ENCODE measurements around the gene NOTCH3. TPM values are rescaled to one million over a fixed set of nuclear protein-coding genes. Genes with fewer than 3 reads are reported as not detected.

Gene NOTCH3
- total RNA-seq, 1 experiment from 2014 or later = 153 TPM

GRCh38 chr19:15237759-15238638 is 37.2 kb upstream of the NOTCH3 start:
- peaks cover 39% of the 10 kb centered on the region for H3K36me3 Mint-ChIP-seq
- DNase-seq (ENCODE audit: low spot score) (no peak), ATAC-seq (no peak)
- peaks cover 6% of the 10 kb centered on the region; the same call in 1 of the 2 replicates for H3K4me1 Mint-ChIP-seq
- H3K27me3 Mint-ChIP-seq (ENCODE audit: low read depth) = no peaks in the 10 kb centered on the region
- POLR2A ChIA-PET = no interaction called here
- H3K9me3 Mint-ChIP-seq = no peaks in the 10 kb centered on the region
- CTCF ChIA-PET = interaction anchor here (1.0 to 6.9 kb wide), 6 partner anchors 14 to 138 kb away, joined by 3 to 54 read pairs (median 6); no protein-coding TSS in a partner anchor
- no peak overlapping the region for H3K4me3 Mint-ChIP-seq
- H3K27ac Mint-ChIP-seq = no peak overlapping the region
- TF ChIP-seq RORB (CRISPR knock-in tag; IDR thresholded peaks at IDR 0.05) (no peak), ATF1 (CRISPR knock-in tag; IDR thresholded peaks at IDR 0.05) (no peak), SP1 (CRISPR knock-in tag; conservative IDR thresholded peaks at IDR 0.05) (no peak), NFE2L1 (CRISPR knock-in tag; IDR thresholded peaks at IDR 0.05) (no peak), SMAD4 (CRISPR knock-in tag; IDR thresholded peaks at IDR 0.05) (no peak), FOXK1 (CRISPR knock-in tag; IDR thresholded peaks at IDR 0.05) (no peak), ATF2 (CRISPR knock-in tag; IDR thresholded peaks at IDR 0.05; ENCODE audit: borderline replicate concordance, low read depth) (no peak), KAT7 (CRISPR knock-in tag; IDR thresholded peaks at IDR 0.05; ENCODE audit: borderline replicate concordance) (no peak), E2F1 (CRISPR knock-in tag; IDR thresholded peaks at IDR 0.05) (no peak), TEAD1 (CRISPR knock-in tag; IDR thresholded peaks at IDR 0.05) (no peak), JUN (CRISPR knock-in tag; IDR thresholded peaks at IDR 0.05) (no peak), MLX (CRISPR knock-in tag; IDR thresholded peaks at IDR 0.05) (no peak), ZNF232 (CRISPR knock-in tag; IDR thresholded peaks at IDR 0.05) (no peak), ERG (CRISPR knock-in tag; IDR thresholded peaks at IDR 0.05) (no peak), SMAD3 (CRISPR knock-in tag; IDR thresholded peaks at IDR 0.05; ENCODE audit: borderline replicate concordance) (no peak)

- Mint-ChIP-seq H3K4me1 (peaks cover 6% of the 10 kb centered on the region; the same call in 1 of the 2 replicates), H3K4me3 (no peak overlapping the region), H3K36me3 (peaks cover 36% of the 10 kb centered on the region), H3K27me3 (ENCODE audit: low read depth) (no peaks in the 10 kb centered on the region), H3K27ac (no peak overlapping the region), H3K9me3 (no peaks in the 10 kb centered on the region)
- POLR2A ChIA-PET = interaction anchor here (0.7 kb wide), 1 partner anchor 163 kb away, joined by 3 read pairs; no protein-coding TSS in a partner anchor
- ATAC-seq (no peak), DNase-seq (ENCODE audit: low spot score) (no peak)
- CTCF ChIA-PET = interaction anchor here (0.6 to 1.2 kb wide), 3 partner anchors 14 to 168 kb away, joined by 3 to 4 read pairs (median 3); no protein-coding TSS in a partner anchor
- TF ChIP-seq ARID4B (CRISPR knock-in tag; IDR thresholded peaks at IDR 0.05; ENCODE audit: borderline replicate concordance) = no peak
- no peak for TF ChIP-seq ZSCAN18 (CRISPR knock-in tag; IDR thresholded peaks at IDR 0.05)
- TF ChIP-seq SMAD3 (CRISPR knock-in tag; IDR thresholded peaks at IDR 0.05; ENCODE audit: borderline replicate concordance) = no peak
- TF ChIP-seq TCF7 (CRISPR knock-in tag; IDR thresholded peaks at IDR 0.05; ENCODE audit: low read depth) = no peak
- no peak for TF ChIP-seq NR1H2 (CRISPR knock-in tag; IDR thresholded peaks at IDR 0.05)
- no peak for TF ChIP-seq GABPB1 (CRISPR knock-in tag; IDR thresholded peaks at IDR 0.05)
Measured at GRCh38 chr19:15236886-15237285, 36.1 kb upstream of the NOTCH3 start.

Measured in WTC11 (cell line).